ENCODE data around the gene SBF2. TPM values are rescaled to one million over a fixed set of nuclear protein-coding genes. Genes with fewer than 3 reads are reported as not detected.

Gene SBF2
- total RNA-seq, 3 donors from 2014 or later (not counting 1 experiment from before 2014, with no cell fraction given), result 25.2 to 26.9 (median 26.3) TPM

DNA sequence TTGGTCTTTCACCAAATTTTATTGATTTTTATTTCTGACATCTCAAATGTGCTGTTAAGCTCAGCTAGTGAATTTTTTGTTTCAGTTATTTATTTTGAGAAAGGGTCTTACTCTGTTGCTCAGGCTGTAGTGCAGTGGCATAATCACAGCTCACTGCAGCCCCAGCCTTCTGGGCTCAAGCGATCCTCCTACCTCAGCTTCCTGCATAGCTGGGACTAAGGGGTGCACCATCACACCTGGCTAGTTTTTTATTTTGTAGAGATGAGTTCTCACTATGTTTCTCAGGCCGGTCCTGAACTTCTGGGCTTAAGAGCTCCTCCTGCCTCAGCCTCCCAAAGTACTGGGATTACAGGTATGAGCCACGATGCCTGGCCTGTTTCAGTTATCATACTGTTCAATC lies 282.0 kb downstream of the SBF2 start:
- no peak overlapping the region for H3K4me3 ChIP-seq (ENCODE audit: low read length)
- Mint-ChIP-seq H3K4me3 (no peak overlapping the region), H3K4me1 (no peaks in the 10 kb centered on the region), H3K9me3 (peaks cover 0 to 22% of the 10 kb centered on the region in 2 donors), H3K27ac (no peak overlapping the region), H3K36me3 (peaks cover 16% of the 10 kb centered on the region), H3K27me3 (ENCODE audit: low read depth in 2 of 2) (no peaks in the 10 kb centered on the region)
- H3K4me1 ChIP-seq (ENCODE audit: control insufficient read depth, insufficient read depth, low read length), result no peaks in the 10 kb centered on the region
- ATAC-seq (no peak), DNase-seq (no peak)
- H3K27me3 ChIP-seq (ENCODE audit: control insufficient read depth, insufficient read depth, low read length), result no peaks in the 10 kb centered on the region
- TF ChIP-seq CTCF (IDR thresholded peaks at IDR 0.05), result no peak
- intact Hi-C loops (cut with micrococcal nuclease), result no loop called here
- H3K36me3 ChIP-seq (ENCODE audit: control insufficient read depth, insufficient read depth, low read length), result no peaks in the 10 kb centered on the region
- no peak overlapping the region for H3K27ac ChIP-seq (ENCODE audit: low read length)
- H3K9me3 ChIP-seq (ENCODE audit: control insufficient read depth, insufficient read depth, low read length), result peaks cover 22% of the 10 kb centered on the region
- 100% methylated on average over 2 of the region's 3 CpGs for WGBS (ENCODE audit: insufficient coverage)

DNA sequence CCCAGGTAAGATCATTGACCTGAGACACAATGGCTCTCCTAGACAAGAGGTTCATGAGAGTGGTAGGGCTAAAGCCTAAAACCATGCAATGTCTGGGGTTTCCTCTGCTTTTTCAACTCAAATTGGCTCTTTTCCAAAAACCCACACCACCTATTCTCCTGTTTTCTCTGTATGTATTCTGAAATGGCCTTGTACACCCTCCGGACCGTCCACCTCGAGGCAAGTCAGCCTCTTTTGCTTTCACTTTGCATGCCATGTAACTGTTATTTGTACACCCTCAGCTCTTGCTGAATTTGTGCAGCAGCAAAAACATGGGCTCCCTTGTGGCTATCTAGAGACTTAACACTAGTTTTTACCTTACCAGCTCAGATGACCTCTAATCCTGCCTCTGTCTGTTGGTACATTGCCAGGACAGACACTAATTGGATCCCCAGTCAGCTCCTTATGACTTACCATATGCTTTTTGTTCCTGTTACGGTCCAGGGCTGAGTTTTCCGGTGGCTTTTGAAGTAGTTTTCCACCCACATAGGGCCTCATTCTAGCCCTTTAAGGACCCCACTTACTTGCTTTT lies 288.0 kb downstream of the SBF2 start:
- H3K4me1 ChIP-seq (ENCODE audit: control insufficient read depth, insufficient read depth, low read length), result no peaks in the 10 kb centered on the region
- H3K9me3 ChIP-seq (ENCODE audit: control insufficient read depth, insufficient read depth, low read length), result peaks cover 17% of the 10 kb centered on the region
- DNase-seq (no peak), ATAC-seq (no peak)
- no peak overlapping the region for H3K27ac ChIP-seq (ENCODE audit: low read length)
- H3K27ac Mint-ChIP-seq, result no peak overlapping the region
- no peaks in the 10 kb centered on the region for H3K27me3 ChIP-seq (ENCODE audit: control insufficient read depth, insufficient read depth, low read length)
- peaks cover 0 to 9% of the 10 kb centered on the region in 2 donors for H3K9me3 Mint-ChIP-seq
- intact Hi-C loops (cut with micrococcal nuclease), result no loop called here
- H3K27me3 Mint-ChIP-seq (ENCODE audit: low read depth in 2 of 2), result no peaks in the 10 kb centered on the region
- H3K4me3 Mint-ChIP-seq, result no peak overlapping the region
- H3K4me1 Mint-ChIP-seq, result no peaks in the 10 kb centered on the region
- no peaks in the 10 kb centered on the region for H3K36me3 ChIP-seq (ENCODE audit: control insufficient read depth, insufficient read depth, low read length)
- no peak overlapping the region for H3K4me3 ChIP-seq (ENCODE audit: low read length)
- H3K36me3 Mint-ChIP-seq, result no peaks in the 10 kb centered on the region
- TF ChIP-seq CTCF (IDR thresholded peaks at IDR 0.05), result no peak
- WGBS (ENCODE audit: insufficient coverage), result 94% methylated on average over 5 of the region's 5 CpGs

- H3K27ac ChIP-seq (ENCODE audit: low read length), result no peak overlapping the region
- H3K27ac Mint-ChIP-seq, result no peak overlapping the region
- no peaks in the 10 kb centered on the region for H3K36me3 Mint-ChIP-seq
- no peak overlapping the region for H3K4me3 ChIP-seq (ENCODE audit: low read length)
- no peaks in the 10 kb centered on the region for H3K4me1 ChIP-seq (ENCODE audit: control insufficient read depth, insufficient read depth, low read length)
- H3K27me3 ChIP-seq (ENCODE audit: control insufficient read depth, insufficient read depth, low read length), result no peaks in the 10 kb centered on the region
- no peaks in the 10 kb centered on the region for H3K9me3 Mint-ChIP-seq
- H3K4me1 Mint-ChIP-seq, result no peaks in the 10 kb centered on the region
- ATAC-seq (no peak), DNase-seq (no peak)
- 92% methylated on average over 1 of the region's 1 CpG for WGBS (ENCODE audit: insufficient coverage)
- intact Hi-C loops (cut with micrococcal nuclease), result no loop called here
- no peaks in the 10 kb centered on the region for H3K36me3 ChIP-seq (ENCODE audit: control insufficient read depth, insufficient read depth, low read length)
- TF ChIP-seq CTCF (IDR thresholded peaks at IDR 0.05), result no peak
- no peak overlapping the region for H3K4me3 Mint-ChIP-seq
- no peaks in the 10 kb centered on the region for H3K27me3 Mint-ChIP-seq (ENCODE audit: low read depth in 2 of 2)
- peaks cover 17% of the 10 kb centered on the region for H3K9me3 ChIP-seq (ENCODE audit: control insufficient read depth, insufficient read depth, low read length)
Observed at GRCh38 chr11:10004526-10005113, 289.4 kb downstream of the SBF2 start.

GRCh38 chr11:10002221-10002620 lies 291.8 kb downstream of the SBF2 start:
- DNase-seq, result no peak
- H3K4me3 ChIP-seq (ENCODE audit: low read length), result no peak overlapping the region
- no peak overlapping the region for H3K27ac ChIP-seq (ENCODE audit: low read length)
- no peaks in the 10 kb centered on the region for H3K4me1 Mint-ChIP-seq
- H3K27me3 Mint-ChIP-seq (ENCODE audit: low read depth in 2 of 2), result no peaks in the 10 kb centered on the region
- no peak overlapping the region for H3K27ac Mint-ChIP-seq
- ATAC-seq, result no peak
- no peaks in the 10 kb centered on the region for H3K27me3 ChIP-seq (ENCODE audit: control insufficient read depth, insufficient read depth, low read length)
- H3K4me1 ChIP-seq (ENCODE audit: control insufficient read depth, insufficient read depth, low read length), result no peaks in the 10 kb centered on the region
- WGBS (ENCODE audit: insufficient coverage), result no CpG with 5 or more reads among the region's 1 CpG
- no peaks in the 10 kb centered on the region for H3K36me3 Mint-ChIP-seq
- intact Hi-C loops (cut with micrococcal nuclease), result no loop called here
- H3K9me3 Mint-ChIP-seq, result no peaks in the 10 kb centered on the region
- no peak for TF ChIP-seq CTCF (IDR thresholded peaks at IDR 0.05)
- H3K4me3 Mint-ChIP-seq, result no peak overlapping the region
- H3K9me3 ChIP-seq (ENCODE audit: control insufficient read depth, insufficient read depth, low read length), result peaks cover 3% of the 10 kb centered on the region
- no peaks in the 10 kb centered on the region for H3K36me3 ChIP-seq (ENCODE audit: control insufficient read depth, insufficient read depth, low read length)

Data from natural killer cell (primary cell).